Central memory CD8-positive, alpha-beta T cell (primary cell): Measurements from ENCODE around the gene DIAPH2.

Experiments
- ATAC-seq: fragments of 150-1000 bp; cut with Tn5 transposase; replicated peaks from 2 replicates; pipeline ENCODE4 v1.10.0; 2022; ENCODE audit warnings: mild to moderate bottlenecking, moderate FRiP score, moderate number of reproducible peaks; ENCODE audit not compliant: poor library complexity, severe bottlenecking; ENCODE audit errors: extremely low read depth
- DNase-seq, 2 donors: peaks; one replicate each; pipeline ENCODE4 v3.0.0; 2021; ENCODE audit warnings: low spot score in 2 of 2
- H3K27ac Mint-ChIP-seq: one replicate; pipeline ENCODE4 v1.8.0; 2022; ENCODE audit warnings: low read depth, mild to moderate bottlenecking, moderate library complexity, mixed read lengths
- H3K27me3 Mint-ChIP-seq: one replicate; pipeline ENCODE4 v1.8.0; 2022; ENCODE audit warnings: mixed read lengths
- H3K36me3 Mint-ChIP-seq: one replicate; pipeline ENCODE4 v1.8.0; 2022; ENCODE audit warnings: mild to moderate bottlenecking, moderate library complexity, mixed read lengths; ENCODE audit not compliant: insufficient read depth
- H3K4me1 Mint-ChIP-seq: one replicate; pipeline ENCODE4 v1.8.0; 2022; ENCODE audit warnings: mixed read lengths
- H3K4me3 Mint-ChIP-seq: one replicate; pipeline ENCODE4 v1.8.0; 2022; ENCODE audit warnings: mild to moderate bottlenecking, moderate library complexity, mixed read lengths
- H3K9me3 Mint-ChIP-seq: one replicate; pipeline ENCODE4 v1.8.0; 2022; ENCODE audit warnings: mixed read lengths

DIAPH2 gene

GRCh38 chrX:96774116-96774515 lies 89.5 kb downstream of the DIAPH2 start:
- Mint-ChIP-seq H3K27me3 (no peaks in the 10 kb centered on the region), H3K4me1 (no peaks in the 10 kb centered on the region), H3K9me3 (no peaks in the 10 kb centered on the region), H3K4me3 (no peak overlapping the region), H3K36me3 (no peaks in the 10 kb centered on the region), H3K27ac (no peak overlapping the region)
- DNase-seq (no peak), ATAC-seq (no peak)

DNA sequence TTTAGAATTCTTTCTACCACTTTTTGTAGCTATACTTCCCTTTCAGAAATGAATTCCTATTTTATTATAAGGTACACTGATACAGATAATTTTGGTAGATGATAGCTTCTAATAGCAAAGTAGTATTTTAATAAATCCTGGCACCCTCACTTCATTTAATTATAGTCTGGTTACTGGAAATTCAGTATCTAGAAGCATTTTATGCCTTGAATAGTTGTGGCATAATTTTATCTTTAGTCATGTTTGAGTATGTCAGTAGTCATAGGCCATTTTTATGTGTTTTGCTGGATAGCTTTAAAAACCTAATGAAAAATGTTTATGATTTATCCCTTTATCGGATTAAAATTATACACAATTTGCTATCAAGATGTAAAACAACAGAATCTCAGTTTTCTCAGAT lies 92.3 kb downstream of the DIAPH2 start:
- no peaks in the 10 kb centered on the region for H3K36me3 Mint-ChIP-seq
- ATAC-seq (no peak), DNase-seq (no peak)
- H3K27me3 Mint-ChIP-seq: no peaks in the 10 kb centered on the region
- H3K4me3 Mint-ChIP-seq: no peak overlapping the region
- no peak overlapping the region for H3K27ac Mint-ChIP-seq
- no peaks in the 10 kb centered on the region for H3K4me1 Mint-ChIP-seq
- no peaks in the 10 kb centered on the region for H3K9me3 Mint-ChIP-seq

DNA sequence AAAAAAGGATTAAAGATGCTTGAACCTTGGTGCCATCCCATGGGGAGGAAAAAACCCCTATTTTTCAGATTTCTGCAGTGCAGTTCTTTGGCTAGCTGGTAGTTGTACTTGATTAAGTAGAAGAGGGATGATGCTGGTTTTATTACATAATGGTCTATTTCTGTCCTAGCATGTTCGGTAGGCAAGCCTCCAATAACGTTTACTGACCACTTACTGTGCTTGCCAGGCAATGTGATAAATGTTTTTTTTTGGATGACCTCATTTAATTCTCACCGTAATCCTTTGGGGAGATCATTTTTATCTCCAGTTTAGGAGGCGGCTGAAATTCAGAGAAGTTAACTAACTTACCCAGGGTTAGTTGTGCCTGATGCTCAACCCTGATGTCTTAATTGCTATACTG lies 106.9 kb downstream of the DIAPH2 start:
- Mint-ChIP-seq H3K4me1 (no peaks in the 10 kb centered on the region), H3K36me3 (no peaks in the 10 kb centered on the region), H3K9me3 (no peaks in the 10 kb centered on the region), H3K27ac (no peak overlapping the region), H3K4me3 (no peak overlapping the region), H3K27me3 (no peaks in the 10 kb centered on the region)
- ATAC-seq: no peak
- no peak for DNase-seq

GRCh38 chrX:96792047-96792446 lies 107.4 kb downstream of the DIAPH2 start:
- Mint-ChIP-seq H3K4me1 (no peaks in the 10 kb centered on the region), H3K9me3 (no peaks in the 10 kb centered on the region), H3K4me3 (no peak overlapping the region), H3K27me3 (no peaks in the 10 kb centered on the region), H3K36me3 (no peaks in the 10 kb centered on the region), H3K27ac (no peak overlapping the region)
- DNase-seq: no peak
- no peak for ATAC-seq

DNA sequence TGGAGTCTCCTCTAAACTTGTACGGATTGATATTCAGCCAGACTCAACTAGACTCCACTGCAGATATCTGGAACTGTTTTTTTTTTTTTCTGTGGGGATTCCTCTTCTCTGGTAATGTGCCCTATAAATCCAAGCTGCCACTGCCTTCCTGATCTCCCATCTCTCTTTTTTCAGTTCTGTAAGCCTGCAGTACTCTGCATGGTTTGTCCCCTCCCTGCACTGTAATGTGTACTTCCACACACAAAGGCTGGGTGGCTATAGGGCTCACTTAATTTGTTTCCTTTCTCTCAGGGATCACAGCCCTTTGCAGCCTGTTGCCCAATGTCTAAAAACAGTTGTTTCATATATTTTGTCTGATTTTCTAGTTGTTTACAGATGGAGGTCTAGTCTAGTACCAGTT lies 114.3 kb downstream of the DIAPH2 start:
- no peaks in the 10 kb centered on the region for H3K27me3 Mint-ChIP-seq
- DNase-seq: no peak
- H3K9me3 Mint-ChIP-seq: no peaks in the 10 kb centered on the region
- peaks cover 6% of the 10 kb centered on the region for H3K4me1 Mint-ChIP-seq
- no peaks in the 10 kb centered on the region for H3K36me3 Mint-ChIP-seq
- H3K27ac Mint-ChIP-seq: no peak overlapping the region
- no peak overlapping the region for H3K4me3 Mint-ChIP-seq
- ATAC-seq: no peak

GRCh38 chrX:96807318-96807717 lies 122.7 kb downstream of the DIAPH2 start:
- DNase-seq: no peak
- no peaks in the 10 kb centered on the region for H3K9me3 Mint-ChIP-seq
- ATAC-seq: no peak
- no peak overlapping the region for H3K4me3 Mint-ChIP-seq
- no peaks in the 10 kb centered on the region for H3K36me3 Mint-ChIP-seq
- H3K27ac Mint-ChIP-seq: no peak overlapping the region
- H3K27me3 Mint-ChIP-seq: no peaks in the 10 kb centered on the region
- H3K4me1 Mint-ChIP-seq: peaks cover 3% of the 10 kb centered on the region

- Mint-ChIP-seq H3K4me1 (no peaks in the 10 kb centered on the region), H3K27me3 (no peaks in the 10 kb centered on the region), H3K36me3 (peaks cover 4% of the 10 kb centered on the region), H3K9me3 (no peaks in the 10 kb centered on the region), H3K27ac (no peak overlapping the region), H3K4me3 (no peak overlapping the region)
- ATAC-seq (no peak), DNase-seq (no peak)
Measured at GRCh38 chrX:96820935-96821334, 136.3 kb downstream of the DIAPH2 start.

DNA sequence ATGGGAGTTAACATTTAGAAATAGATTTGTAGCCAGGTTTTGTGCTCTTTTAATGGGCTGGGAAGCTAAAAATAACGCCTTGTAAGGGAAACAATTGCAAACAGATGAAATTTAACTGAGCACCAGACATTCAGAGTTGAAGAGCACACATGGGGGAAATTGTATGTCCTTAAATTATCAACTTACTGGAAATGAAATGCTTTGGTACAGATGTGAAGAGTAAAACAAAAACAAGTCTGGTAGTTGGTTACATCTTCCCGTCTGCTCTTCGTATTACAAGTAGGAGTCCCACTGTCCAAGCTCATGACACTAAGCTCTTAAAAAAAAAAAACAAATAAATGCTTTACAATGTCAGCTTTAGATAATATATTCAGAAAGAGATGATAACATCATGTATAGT lies 139.5 kb downstream of the DIAPH2 start:
- DNase-seq (no peak), ATAC-seq (no peak)
- Mint-ChIP-seq H3K4me1 (no peaks in the 10 kb centered on the region), H3K36me3 (no peaks in the 10 kb centered on the region), H3K27me3 (no peaks in the 10 kb centered on the region), H3K4me3 (no peak overlapping the region), H3K9me3 (no peaks in the 10 kb centered on the region), H3K27ac (no peak overlapping the region)

DNA sequence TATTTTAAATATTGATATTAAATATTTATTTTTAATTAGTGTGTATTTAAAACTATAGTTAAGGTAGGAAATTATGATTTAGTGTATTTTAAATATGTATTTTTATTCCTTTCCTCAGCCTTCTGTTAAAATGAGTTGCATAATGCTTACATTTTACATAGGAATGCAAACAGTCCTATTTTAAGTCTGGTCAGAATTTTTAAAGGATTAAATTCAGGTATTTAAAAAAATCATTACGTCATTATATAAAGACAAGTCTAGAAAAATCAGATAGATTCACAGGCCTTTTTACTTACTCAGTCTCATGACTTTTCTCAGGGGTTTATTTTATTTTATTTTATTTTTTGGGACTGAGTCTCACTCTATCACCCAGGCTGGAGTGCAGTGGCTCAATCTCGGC lies 148.7 kb downstream of the DIAPH2 start:
- peaks cover 5% of the 10 kb centered on the region for H3K4me1 Mint-ChIP-seq
- H3K9me3 Mint-ChIP-seq: no peaks in the 10 kb centered on the region
- peaks cover 1% of the 10 kb centered on the region for H3K36me3 Mint-ChIP-seq
- no peak overlapping the region for H3K4me3 Mint-ChIP-seq
- H3K27me3 Mint-ChIP-seq: no peaks in the 10 kb centered on the region
- DNase-seq (no peak), ATAC-seq (no peak)
- H3K27ac Mint-ChIP-seq: no peak overlapping the region

GRCh38 chrX:96834137-96834536 lies 149.5 kb downstream of the DIAPH2 start:
- DNase-seq (no peak), ATAC-seq (no peak)
- H3K27me3 Mint-ChIP-seq: no peaks in the 10 kb centered on the region
- peaks cover 1% of the 10 kb centered on the region for H3K36me3 Mint-ChIP-seq
- no peaks in the 10 kb centered on the region for H3K9me3 Mint-ChIP-seq
- H3K4me3 Mint-ChIP-seq: no peak overlapping the region
- H3K4me1 Mint-ChIP-seq: peaks cover 5% of the 10 kb centered on the region
- H3K27ac Mint-ChIP-seq: no peak overlapping the region

GRCh38 chrX:96835660-96836289 lies 151.1 kb downstream of the DIAPH2 start:
- DNase-seq: no peak
- Mint-ChIP-seq H3K36me3 (peaks cover 1% of the 10 kb centered on the region), H3K27me3 (no peaks in the 10 kb centered on the region), H3K4me1 (peaks cover 5% of the 10 kb centered on the region), H3K27ac (no peak overlapping the region), H3K9me3 (no peaks in the 10 kb centered on the region), H3K4me3 (no peak overlapping the region)
- ATAC-seq: no peak

DNA sequence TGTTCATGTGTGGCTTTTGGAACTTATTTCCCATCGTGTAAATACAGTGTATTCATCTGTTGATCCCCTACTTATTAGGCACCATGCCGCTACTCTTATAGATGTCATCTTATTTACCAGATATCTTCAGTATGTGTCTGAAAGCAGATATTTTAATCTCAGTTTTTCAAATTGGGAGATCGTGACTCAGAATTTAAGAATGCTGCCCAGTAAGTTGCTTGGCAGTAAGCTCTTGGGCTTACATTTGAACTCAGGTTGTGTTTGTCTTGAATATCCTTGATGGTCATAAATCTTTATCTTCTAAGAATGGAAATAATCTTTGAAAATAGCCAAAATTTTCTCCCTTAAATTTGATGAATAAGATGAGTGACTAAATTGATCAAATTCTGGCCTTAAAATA lies 153.2 kb downstream of the DIAPH2 start:
- Mint-ChIP-seq H3K9me3 (no peaks in the 10 kb centered on the region), H3K27ac (no peak overlapping the region), H3K36me3 (peaks cover 1% of the 10 kb centered on the region), H3K4me1 (peaks cover 11% of the 10 kb centered on the region), H3K27me3 (no peaks in the 10 kb centered on the region), H3K4me3 (no peak overlapping the region)
- ATAC-seq: no peak
- no peak for DNase-seq

- DNase-seq: no peak
- H3K27ac Mint-ChIP-seq: no peak overlapping the region
- ATAC-seq: no peak
- H3K4me3 Mint-ChIP-seq: no peak overlapping the region
- no peaks in the 10 kb centered on the region for H3K27me3 Mint-ChIP-seq
- H3K36me3 Mint-ChIP-seq: peaks cover 1% of the 10 kb centered on the region
- H3K9me3 Mint-ChIP-seq: no peaks in the 10 kb centered on the region
- peaks cover 11% of the 10 kb centered on the region for H3K4me1 Mint-ChIP-seq
Measured at GRCh38 chrX:96838537-96838936, 153.9 kb downstream of the DIAPH2 start.

- Mint-ChIP-seq H3K36me3 (peaks cover 1% of the 10 kb centered on the region), H3K4me1 (peaks cover 11% of the 10 kb centered on the region), H3K9me3 (no peaks in the 10 kb centered on the region), H3K27ac (no peak overlapping the region), H3K4me3 (no peak overlapping the region), H3K27me3 (no peaks in the 10 kb centered on the region)
- ATAC-seq (no peak), DNase-seq (no peak)
Measured at GRCh38 chrX:96841325-96841724, 156.7 kb downstream of the DIAPH2 start.
